ENCODE measurements around the gene SYCP2L.
"Not testable (repeated sequence)": the region's sequence is repeated elsewhere in the genome, so short reads cannot be mapped to it uniquely, and the experiment has no call there.

SYCP2L gene

GRCh38 chr6:10880366-10880765 is 6.5 kb upstream of the SYCP2L start:
- DNase-seq (ENCODE audit: low spot score) = no peak

DNA sequence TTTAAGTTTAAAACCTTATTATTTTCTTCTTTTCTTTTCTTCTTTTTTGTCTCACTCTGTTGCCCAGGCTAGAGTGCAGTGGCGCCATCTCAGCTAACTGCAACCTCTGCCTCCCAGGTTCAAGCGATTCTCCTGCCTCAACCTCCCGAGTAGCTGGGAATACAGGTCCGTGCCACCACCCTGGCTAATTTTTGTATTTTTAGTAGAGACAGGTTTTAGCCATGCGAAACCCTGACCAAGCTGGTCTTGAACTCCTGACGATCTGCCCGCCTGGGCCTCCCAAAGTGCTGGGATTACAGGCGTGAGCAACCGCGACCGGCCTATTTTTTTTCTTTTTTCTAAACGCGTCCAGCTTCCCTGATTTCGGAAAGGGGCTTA is 4.6 kb upstream of the SYCP2L start:
- not testable (repeated sequence) for DNase-seq (ENCODE audit: low spot score)

GRCh38 chr6:10882657-10883171 is 4.1 kb upstream of the SYCP2L start:
- no peak for DNase-seq (ENCODE audit: low spot score)

DNA sequence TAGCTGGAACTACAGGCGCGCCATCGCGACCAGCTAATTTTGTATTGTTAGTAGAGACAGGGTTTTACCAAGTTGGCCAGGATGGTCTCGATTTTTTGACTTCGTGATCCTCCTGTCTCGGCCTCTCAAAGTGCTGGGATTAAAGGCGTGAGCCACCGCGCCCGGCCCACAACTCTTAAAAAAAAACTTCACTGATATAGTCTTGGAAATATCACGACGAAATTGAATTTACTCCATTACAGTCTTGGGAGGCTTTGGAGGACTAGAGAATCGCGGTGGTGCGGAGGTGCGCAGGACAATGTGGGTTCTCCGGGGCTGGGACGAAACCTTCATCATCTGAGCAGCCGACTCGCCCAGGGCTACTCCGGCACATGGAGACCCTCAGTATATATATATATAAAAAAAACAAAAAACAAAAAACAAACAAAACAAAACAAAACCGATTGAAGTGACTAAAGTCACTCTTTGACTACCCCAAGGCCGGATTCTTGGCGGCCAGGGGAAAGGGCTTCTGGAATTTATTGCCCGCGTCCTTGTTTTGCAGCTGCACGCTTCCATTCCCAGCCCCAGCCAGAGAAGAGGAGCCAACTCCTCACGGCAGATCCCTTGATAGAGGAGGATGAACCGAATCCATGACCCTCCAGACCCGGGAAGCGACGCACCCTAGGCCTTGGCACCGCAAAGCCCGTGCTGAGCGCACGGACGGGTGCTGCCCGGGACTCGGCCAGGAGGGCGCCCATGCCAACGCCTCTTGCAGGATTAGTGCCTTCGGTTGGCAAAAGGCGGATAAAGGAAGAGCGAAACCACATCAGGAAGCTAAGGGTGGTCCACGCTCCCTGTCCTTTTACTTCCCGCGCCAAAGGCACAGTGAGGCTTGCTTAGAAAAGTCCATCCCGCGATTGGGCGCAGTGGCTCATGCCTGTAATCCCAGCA is 3.3 kb upstream of the SYCP2L start:
- DNase-seq (ENCODE audit: low spot score) = no peak

- no peak for DNase-seq (ENCODE audit: low spot score)
Measured at GRCh38 chr6:10884245-10884972, 2.4 kb upstream of the SYCP2L start.

GRCh38 chr6:10886365-10886690 is 524 bp upstream of the SYCP2L start:
- not testable (repeated sequence) for DNase-seq (ENCODE audit: low spot score)

DNA sequence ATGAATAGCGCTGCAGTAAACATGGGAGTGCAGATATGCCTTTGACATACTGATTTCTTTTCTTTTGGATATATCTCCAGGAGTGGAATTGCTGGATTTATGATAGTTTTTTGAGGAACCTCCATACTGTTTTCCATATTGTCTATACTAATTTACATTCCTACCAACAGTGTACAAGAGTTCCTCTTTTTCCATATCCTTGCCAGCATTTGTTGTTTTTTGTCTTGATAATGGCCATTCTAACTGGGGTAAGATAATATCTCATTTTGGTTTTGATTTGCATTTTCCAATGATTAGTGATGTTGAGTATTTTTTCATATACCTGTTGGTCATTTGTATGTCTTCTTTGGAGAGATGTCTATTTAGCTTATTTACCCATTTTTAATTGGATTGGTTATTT is 3.3 kb downstream of the SYCP2L start:
- DNase-seq (ENCODE audit: low spot score) = no peak

DNA sequence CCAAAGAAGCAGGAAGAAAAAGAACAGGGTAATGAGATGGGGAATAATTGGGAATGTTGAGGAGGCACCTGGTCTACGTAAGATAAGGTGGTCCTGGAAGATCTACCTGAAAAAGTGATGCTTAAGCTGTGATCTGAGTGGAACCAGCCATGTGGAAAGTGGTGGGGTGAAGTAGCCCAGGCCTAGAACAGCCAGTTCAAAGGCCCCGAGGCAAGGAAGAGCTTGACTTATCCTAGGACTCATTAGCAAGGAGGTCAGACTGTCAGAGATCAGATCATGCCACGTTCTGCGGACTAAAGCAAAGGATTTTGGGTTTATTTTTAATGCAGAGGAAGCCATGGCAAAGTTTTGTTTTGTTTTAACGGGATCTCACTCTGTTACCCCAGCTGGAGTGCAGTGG is 5.1 kb downstream of the SYCP2L start:
- no peak for DNase-seq (ENCODE audit: low spot score)

- no peak for DNase-seq (ENCODE audit: low spot score)
Measured at GRCh38 chr6:10894958-10895357, 8.1 kb downstream of the SYCP2L start.

DNA sequence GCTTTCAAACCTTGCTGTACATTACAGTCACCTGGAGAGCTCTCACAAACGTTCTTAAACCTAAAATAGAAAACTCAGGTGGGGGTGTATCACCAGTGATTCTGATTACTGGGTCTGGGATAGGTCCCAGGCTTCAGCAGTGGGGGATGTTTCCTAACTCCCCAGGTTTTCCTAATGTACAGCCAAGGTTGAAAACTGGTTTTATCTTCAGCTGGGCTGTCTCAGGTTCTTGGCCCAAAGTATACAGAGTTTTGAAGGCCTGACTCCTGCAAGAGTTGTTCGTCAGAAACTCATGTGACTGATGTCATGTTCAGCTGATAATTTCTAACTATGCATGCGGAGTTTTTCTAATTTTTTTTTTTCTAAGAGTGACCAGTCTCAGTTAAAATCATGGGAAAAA is 9.8 kb downstream of the SYCP2L start:
- DNase-seq (ENCODE audit: low spot score) = no peak

DNA sequence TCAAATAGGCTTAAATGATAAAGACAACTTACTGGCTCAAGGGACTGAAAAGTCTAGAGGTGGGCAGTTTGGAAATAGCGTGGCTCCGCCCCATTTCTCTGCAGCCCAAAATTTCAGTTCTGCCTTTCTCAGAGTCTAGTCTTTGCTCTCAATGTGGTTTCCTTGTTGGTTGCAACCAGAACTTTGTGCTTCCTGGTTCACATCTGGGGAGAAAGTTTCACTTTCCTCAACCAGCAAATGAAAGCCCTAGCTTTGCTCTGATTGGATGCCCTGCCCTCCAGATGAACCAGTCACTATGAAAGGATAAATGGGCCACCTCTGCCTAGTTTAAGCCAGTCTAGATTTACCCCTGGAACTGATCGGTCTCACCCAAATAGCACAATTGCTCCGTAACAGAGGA is 14.9 kb downstream of the SYCP2L start:
- no peak for DNase-seq (ENCODE audit: low spot score)

GRCh38 chr6:10904015-10904414 is 17.2 kb downstream of the SYCP2L start:
- DNase-seq (ENCODE audit: low spot score) = no peak

- DNase-seq (ENCODE audit: low spot score) = no peak
Measured at GRCh38 chr6:10908228-10908627, 21.4 kb downstream of the SYCP2L start.

- not testable (repeated sequence) for DNase-seq (ENCODE audit: low spot score)
Measured at GRCh38 chr6:10919520-10919919, 32.7 kb downstream of the SYCP2L start.

DNA sequence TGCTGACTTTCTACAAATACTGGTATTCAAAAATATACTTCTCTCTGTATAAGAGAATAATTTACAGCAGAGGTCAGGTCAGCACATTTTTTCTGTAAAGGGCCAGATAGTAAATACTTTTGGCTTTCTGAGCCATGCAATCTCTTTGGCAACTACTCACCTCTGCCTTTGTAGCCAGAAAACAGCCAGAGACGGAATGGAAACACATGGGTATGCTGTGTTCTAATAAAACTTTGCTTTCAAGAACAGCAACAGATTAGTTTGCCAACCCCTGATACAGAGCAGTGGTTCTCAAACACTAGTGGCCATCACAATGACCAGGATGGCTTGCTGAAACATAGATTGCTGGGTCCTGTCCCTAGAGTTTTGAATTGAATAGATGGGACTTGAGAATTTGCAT is 46.3 kb downstream of the SYCP2L start:
- no peak for DNase-seq (ENCODE audit: low spot score)

DNA sequence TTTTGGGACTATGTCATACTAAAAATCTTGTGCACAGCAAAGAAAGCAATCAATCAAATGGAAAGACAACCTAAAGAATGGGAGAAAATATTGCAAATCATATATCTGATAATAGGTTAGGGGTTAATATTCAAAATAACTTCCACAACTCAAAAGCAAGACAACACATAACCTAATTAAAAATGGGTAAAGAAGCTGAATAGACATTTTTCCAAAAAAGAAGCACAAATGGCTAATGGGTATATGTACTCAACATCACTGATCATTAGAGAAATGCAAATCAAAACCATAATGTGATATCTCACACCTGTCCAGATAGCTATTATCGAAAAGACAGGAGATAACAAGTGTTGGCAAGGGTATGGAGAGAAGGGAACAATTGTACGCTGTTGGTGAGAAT is 53.0 kb downstream of the SYCP2L start:
- no peak for DNase-seq (ENCODE audit: low spot score)

DNA sequence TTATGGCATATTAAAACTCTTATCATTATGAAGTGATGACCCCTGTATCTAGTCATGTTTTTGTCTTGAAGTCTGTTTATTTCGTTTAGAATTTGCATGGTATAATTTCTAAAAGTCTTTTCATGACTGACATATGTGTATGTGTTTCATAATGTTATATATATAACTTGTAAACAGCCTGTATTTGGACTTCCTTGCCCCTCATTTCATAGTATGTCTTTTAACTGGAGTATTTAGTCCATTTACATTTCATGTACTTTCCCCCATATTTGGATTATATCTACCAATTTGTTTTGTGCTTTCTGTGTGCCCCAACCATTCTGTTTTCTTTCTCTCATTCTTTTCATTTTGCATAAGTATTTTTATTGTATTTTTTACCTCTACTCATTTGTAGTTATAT is 59.0 kb downstream of the SYCP2L start:
- no peak for DNase-seq (ENCODE audit: low spot score)

DNA sequence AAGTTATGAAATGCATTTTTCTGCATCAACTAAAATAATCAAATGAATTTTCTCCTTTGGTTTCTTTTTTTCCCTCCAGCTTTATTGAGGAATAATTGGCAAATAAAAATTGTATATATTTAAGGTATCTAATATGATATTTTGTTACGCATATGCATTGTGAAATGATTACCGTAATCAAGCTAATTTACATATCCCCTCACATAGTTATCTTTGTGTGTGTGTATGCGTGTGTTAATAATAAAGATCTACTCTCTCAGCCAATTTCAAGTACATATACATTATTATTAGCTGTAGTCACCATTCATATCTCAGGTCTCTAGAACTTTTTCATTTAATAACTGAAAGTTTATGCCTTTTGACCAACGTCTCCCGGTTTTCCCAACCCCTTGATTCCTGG is 61.1 kb downstream of the SYCP2L start:
- no peak for DNase-seq (ENCODE audit: low spot score)

GRCh38 chr6:10949579-10950490 is 63.0 kb downstream of the SYCP2L start:
- no peak for DNase-seq (ENCODE audit: low spot score)

DNA sequence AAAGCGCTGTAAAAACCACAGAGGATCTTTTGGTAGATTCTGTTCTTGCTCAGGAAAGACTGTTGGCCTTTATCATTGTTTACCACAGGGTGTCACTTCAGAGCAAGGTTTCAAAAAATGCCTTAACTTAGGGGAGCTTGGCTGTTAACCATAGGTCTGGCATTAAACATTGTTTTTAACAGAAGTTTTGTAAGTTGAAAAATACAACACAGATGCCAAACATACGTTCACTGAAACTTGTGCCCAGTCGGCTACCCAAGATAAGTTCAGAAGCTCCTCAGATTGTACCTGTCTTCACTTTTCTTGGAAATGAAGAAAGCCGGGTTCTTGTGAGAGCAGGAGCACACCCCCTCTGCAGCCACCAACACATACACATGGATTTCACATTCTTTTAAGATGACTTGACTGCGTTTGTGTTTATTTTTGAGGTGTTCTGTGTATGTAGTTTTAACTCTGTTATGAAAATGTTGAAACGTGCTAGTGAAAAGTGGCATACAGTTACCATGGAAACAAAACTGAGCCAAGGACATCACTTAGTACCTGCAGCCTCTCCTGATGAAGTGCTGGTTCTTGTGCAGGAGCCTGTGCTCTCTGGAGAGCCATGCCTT is 64.9 kb downstream of the SYCP2L start:
- no peak for DNase-seq (ENCODE audit: low spot score)

- DNase-seq (ENCODE audit: low spot score) = peak; percentile 23
Measured at GRCh38 chr6:10954590-10955010, 67.7 kb downstream of the SYCP2L start.

- no peak for DNase-seq (ENCODE audit: low spot score)
Measured at GRCh38 chr6:10956776-10957175, 69.9 kb downstream of the SYCP2L start.

All from CD4-positive, alpha-beta T cell treated with Interleukin-6 at 100 ng/mL for 8 hours (primary cell).